ENCODE measurements around the gene TRAF5. TPM values are rescaled to one million over a fixed set of nuclear protein-coding genes. Genes with fewer than 3 reads are reported as not detected.

Gene TRAF5
- total and polyA plus RNA-seq, 4 donors: 4.3 to 25.9 (median 6.5) TPM

DNA sequence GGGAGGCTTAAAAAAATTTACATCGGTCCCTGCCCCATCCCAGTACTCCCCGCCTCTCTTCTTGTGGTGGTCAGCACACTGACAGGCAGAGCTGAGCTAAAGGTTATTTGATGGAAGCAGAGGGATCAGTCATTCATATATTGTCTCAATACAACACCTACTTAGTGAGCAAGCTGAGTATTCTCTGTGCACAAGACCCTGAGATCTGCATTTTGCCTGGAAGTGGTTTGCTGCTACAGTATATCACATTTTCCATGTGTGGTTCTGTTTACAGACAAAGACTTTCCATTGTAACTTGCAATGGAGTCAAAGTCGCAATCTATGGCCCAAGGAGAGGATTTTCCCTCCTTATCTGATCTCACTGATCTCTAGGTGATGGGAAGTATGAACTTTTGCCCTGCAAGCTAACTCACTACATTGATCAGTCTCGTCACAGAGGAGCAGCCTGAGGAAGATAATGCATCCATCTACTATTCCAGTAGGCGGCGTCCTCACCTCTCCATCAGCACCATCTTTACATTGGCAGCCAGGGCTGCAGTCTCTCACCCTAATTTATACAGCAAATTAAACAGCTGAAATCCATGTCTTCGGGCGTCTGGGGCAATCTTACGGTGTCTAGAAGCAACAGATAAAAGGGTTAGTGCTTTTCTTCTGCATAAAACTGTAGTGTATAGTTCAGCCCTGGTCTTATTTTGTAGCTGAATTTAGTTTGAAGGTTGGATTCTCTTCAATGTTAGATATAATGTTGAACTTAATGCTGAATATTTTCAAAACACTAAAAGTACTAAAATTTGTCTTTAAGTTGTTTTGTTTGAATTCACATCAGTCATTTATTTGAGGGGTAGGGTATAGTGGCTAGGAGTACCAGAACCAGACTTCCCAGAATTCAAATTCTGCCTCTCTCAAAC lies 3.2 kb upstream of the TRAF5 start:
- DNase-seq (peak; percentile 54 to 71 (median 67)), ATAC-seq (ENCODE audit: insufficient read depth, low FRiP score) (peak; percentile 46)
- Histone ChIP-seq H3K27ac (ENCODE audit: low read depth in 1 of 2, low read length in 1 of 2) (no peak overlapping the region), H3K4me1 (ENCODE audit: control insufficient read depth in 5 of 5, insufficient read depth in 5 of 5, low read length in 5 of 5) (peaks cover 0 to 8% (median 0%) of the 10 kb centered on the region in 5 donors), H3K9me3 (ENCODE audit: control insufficient read depth in 4 of 4, insufficient read depth in 3 of 4, low read length in 3 of 4) (no peaks in the 10 kb centered on the region), H3K36me3 (ENCODE audit: control insufficient read depth in 4 of 4, insufficient read depth in 4 of 4, low read length in 4 of 4) (no peaks in the 10 kb centered on the region), H3K27me3 (ENCODE audit: control insufficient read depth in 3 of 3, insufficient read depth in 3 of 3, low read length in 2 of 3) (peaks cover 0 to 14% (median 0%) of the 10 kb centered on the region in 3 donors), H3K4me3 (no peak overlapping the region), H3K9ac (ENCODE audit: insufficient read depth in 1 of 2, low read length in 2 of 2) (no peak overlapping the region)
- TF ChIP-seq, protein P1, sequence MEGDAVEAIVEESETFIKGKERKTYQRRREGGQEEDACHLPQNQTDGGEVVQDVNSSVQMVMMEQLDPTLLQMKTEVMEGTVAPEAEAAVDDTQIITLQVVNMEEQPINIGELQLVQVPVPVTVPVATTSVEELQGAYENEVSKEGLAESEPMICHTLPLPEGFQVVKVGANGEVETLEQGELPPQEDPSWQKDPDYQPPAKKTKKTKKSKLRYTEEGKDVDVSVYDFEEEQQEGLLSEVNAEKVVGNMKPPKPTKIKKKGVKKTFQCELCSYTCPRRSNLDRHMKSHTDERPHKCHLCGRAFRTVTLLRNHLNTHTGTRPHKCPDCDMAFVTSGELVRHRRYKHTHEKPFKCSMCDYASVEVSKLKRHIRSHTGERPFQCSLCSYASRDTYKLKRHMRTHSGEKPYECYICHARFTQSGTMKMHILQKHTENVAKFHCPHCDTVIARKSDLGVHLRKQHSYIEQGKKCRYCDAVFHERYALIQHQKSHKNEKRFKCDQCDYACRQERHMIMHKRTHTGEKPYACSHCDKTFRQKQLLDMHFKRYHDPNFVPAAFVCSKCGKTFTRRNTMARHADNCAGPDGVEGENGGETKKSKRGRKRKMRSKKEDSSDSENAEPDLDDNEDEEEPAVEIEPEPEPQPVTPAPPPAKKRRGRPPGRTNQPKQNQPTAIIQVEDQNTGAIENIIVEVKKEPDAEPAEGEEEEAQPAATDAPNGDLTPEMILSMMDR (IDR thresholded peaks at IDR 0.05; ENCODE audit: control extremely low read depth, extremely low read depth): peak; percentile 71
- WGBS, 2 donors: 23 to 25% methylated on average over 9 of the region's 9 CpGs

DNA sequence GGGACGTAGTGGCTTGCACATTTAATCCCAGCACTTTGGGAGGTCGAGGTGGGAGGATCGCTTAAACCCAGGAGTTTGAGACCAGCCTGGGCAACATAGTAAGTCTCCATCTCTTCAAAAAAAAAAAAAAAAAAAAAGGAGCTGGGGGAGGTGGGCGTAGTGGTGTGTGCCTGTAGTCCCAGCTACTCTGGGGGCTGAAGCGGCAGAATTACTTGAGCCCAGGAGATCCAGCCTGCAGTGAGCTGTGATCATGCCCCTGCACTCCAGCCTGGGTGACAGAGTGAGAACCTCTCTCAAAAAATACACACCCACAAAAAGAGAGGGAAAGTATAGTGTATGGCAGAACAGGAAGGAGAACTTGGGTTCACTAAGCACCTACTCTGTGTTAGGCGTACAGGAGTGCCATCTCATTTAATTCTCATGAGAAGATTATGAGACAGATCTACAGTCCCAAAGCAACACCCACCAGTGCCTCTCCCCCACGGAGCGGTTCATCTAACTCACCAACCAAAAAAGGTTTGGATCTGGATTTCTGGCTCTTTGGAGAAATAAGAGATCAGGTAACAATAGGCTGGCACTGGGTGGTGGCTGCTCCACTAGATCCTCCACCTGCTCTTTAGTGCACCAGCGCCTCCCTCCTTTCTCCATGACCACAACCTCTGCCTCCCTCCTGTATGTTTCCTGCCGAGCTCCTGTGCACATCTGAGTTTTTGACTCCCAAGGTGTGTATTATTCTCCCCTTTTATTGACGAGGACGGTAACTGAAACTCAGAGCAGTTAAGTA lies 1.4 kb upstream of the TRAF5 start:
- WGBS, 2 donors: 85 to 89% methylated on average over 11 to 12 of the region's 12 CpGs
- DNase-seq (no peak), ATAC-seq (ENCODE audit: insufficient read depth, low FRiP score) (no peak)
- H3K27me3 ChIP-seq (ENCODE audit: control insufficient read depth in 3 of 3, insufficient read depth in 3 of 3, low read length in 2 of 3): peaks cover 0 to 14% (median 2%) of the 10 kb centered on the region in 3 donors
- H3K4me1 ChIP-seq (ENCODE audit: control insufficient read depth in 5 of 5, insufficient read depth in 5 of 5, low read length in 5 of 5): peaks cover 0 to 8% (median 0%) of the 10 kb centered on the region in 5 donors
- H3K27ac ChIP-seq (ENCODE audit: low read depth in 1 of 2, low read length in 1 of 2): no peak overlapping the region
- H3K36me3 ChIP-seq (ENCODE audit: control insufficient read depth in 4 of 4, insufficient read depth in 4 of 4, low read length in 4 of 4): no peaks in the 10 kb centered on the region
- TF ChIP-seq, protein P1 (IDR thresholded peaks at IDR 0.05; ENCODE audit: control extremely low read depth, extremely low read depth): no peak
- no peak overlapping the region for H3K9ac ChIP-seq (ENCODE audit: insufficient read depth in 1 of 2, low read length in 2 of 2)
- H3K9me3 ChIP-seq (ENCODE audit: control insufficient read depth in 4 of 4, insufficient read depth in 3 of 4, low read length in 3 of 4): no peaks in the 10 kb centered on the region
- no peak overlapping the region for H3K4me3 ChIP-seq

DNA sequence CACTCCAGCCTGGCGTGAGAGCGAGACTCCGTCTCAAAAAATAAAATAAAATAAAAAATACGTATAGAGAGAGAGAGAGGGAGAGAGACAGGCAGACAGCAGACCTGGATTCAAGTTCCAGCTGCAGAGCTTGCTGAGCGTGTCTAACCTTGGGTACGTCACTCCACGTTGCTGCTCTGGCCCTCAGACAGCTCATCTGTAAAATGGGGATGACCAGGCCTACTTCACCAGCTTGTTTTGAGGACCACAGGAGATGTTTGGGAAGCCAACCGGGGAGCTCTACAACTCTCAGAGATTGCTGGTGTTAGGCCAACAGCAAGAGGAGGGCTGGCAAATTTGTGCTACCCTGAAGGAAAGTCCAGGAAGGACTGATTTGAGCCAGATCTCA lies 499 bp upstream of the TRAF5 start:
- WGBS, 2 donors: 83 to 88% methylated on average over 8 of the region's 8 CpGs
- peaks cover 0 to 8% (median 0%) of the 10 kb centered on the region in 5 donors for H3K4me1 ChIP-seq (ENCODE audit: control insufficient read depth in 5 of 5, insufficient read depth in 5 of 5, low read length in 5 of 5)
- H3K27me3 ChIP-seq (ENCODE audit: control insufficient read depth in 3 of 3, insufficient read depth in 3 of 3, low read length in 2 of 3): peaks cover 0 to 14% (median 2%) of the 10 kb centered on the region in 3 donors
- ATAC-seq (ENCODE audit: insufficient read depth, low FRiP score): no peak
- H3K27ac ChIP-seq (ENCODE audit: low read depth in 1 of 2, low read length in 1 of 2): peak overlapping the region in 1 of 2 donors; percentile 68
- TF ChIP-seq, protein P1 (IDR thresholded peaks at IDR 0.05; ENCODE audit: control extremely low read depth, extremely low read depth): no peak
- no peaks in the 10 kb centered on the region for H3K36me3 ChIP-seq (ENCODE audit: control insufficient read depth in 4 of 4, insufficient read depth in 4 of 4, low read length in 4 of 4)
- peak overlapping the region; percentile 68 for H3K4me3 ChIP-seq
- no peaks in the 10 kb centered on the region for H3K9me3 ChIP-seq (ENCODE audit: control insufficient read depth in 4 of 4, insufficient read depth in 3 of 4, low read length in 3 of 4)
- DNase-seq: no peak
- H3K9ac ChIP-seq (ENCODE audit: insufficient read depth in 1 of 2, low read length in 2 of 2): peak overlapping the region in 1 of 2 donors; percentile 45
